ENCODE data around the gene TMEM263. TPM values are rescaled to one million over a fixed set of nuclear protein-coding genes. Genes with fewer than 3 reads are reported as not detected.

The TMEM263 gene
- total and polyA plus RNA-seq, 2 of the 8 experiments (the other 6 are each of a cell fraction or from before 2014, with no cell fraction given), result 2.9 to 12.3 TPM

DNA sequence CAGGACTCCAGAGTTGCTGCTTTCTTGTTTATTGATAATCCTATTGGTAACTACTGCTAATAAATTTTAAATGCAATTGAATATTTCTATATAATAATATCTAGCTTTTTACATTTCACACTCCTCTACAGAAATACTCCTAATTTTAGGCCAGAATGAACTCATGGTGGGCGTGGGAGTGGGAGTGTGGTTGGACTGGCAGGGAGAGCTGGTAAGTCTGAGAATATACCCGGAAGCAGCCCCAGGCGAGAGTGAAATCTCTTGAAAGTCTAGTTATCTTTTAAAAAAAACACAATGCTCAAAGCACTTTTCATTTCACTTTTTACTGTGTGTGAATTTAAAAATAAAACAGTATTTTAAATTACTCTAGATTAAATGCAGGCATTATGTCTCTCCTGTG lies 4.7 kb downstream of the TMEM263 start (continued):
- TF ChIP-seq, protein P1, sequence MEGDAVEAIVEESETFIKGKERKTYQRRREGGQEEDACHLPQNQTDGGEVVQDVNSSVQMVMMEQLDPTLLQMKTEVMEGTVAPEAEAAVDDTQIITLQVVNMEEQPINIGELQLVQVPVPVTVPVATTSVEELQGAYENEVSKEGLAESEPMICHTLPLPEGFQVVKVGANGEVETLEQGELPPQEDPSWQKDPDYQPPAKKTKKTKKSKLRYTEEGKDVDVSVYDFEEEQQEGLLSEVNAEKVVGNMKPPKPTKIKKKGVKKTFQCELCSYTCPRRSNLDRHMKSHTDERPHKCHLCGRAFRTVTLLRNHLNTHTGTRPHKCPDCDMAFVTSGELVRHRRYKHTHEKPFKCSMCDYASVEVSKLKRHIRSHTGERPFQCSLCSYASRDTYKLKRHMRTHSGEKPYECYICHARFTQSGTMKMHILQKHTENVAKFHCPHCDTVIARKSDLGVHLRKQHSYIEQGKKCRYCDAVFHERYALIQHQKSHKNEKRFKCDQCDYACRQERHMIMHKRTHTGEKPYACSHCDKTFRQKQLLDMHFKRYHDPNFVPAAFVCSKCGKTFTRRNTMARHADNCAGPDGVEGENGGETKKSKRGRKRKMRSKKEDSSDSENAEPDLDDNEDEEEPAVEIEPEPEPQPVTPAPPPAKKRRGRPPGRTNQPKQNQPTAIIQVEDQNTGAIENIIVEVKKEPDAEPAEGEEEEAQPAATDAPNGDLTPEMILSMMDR (IDR thresholded peaks at IDR 0.05; ENCODE audit: control extremely low read depth in 1 of 3, insufficient read depth in 1 of 3, low read depth in 1 of 3, low read length in 3 of 3), result no peak
- TF ChIP-seq EGR1 (IDR thresholded peaks at IDR 0.05; ENCODE audit: borderline replicate concordance, low read depth, low read length) (no peak), TAF7 (optimal IDR thresholded peaks at IDR 0.05; ENCODE audit: borderline replicate concordance, low read depth, low read length) (no peak)

Measured in H1 (cell line).